Measurements from ENCODE around the gene SCIN. TPM values are rescaled to one million over a fixed set of nuclear protein-coding genes. Genes with fewer than 3 reads are reported as not detected.

The SCIN gene
- total and polyA plus RNA-seq, 2 of the 8 experiments (the other 6 are each of a cell fraction or from before 2014, with no cell fraction given) = 0.47 to 1.9 TPM

DNA sequence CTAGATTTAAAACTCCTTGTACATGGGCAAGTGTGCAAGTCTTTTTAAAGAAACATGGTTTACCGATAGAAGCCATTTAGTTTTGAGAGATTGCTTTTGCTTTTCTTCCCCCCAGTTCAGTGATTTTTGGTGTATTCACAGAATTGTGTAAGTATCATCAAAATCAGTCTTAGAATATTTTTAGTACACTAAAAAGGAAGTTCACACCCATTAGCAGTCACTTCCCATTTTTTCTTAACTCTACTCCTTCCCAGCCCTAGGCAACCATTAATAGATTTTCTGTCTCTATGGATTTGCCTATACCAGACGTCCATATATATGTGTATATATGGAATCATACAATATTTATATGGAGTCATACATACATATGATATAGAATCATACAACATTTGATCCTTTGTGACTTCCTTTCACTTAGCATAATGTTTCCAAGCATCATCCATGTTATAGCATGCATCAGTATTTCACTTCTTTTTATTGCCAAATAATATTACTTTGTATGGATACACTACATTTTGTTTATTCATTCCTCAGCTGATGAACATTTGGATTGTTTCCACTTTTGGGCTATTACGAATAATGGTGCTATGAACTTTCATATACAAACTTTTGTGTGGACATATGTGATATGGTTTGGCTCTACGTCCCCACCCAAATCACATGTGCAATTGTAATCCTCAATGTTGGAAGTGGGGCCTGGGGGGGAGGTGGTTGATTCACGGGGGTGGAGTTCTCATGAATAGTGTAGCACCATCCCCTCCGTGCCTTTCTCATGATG, 100.4 kb downstream of the SCIN start (continued):
- TF ChIP-seq CHD7 (IDR thresholded peaks at IDR 0.05; ENCODE audit: insufficient replicate concordance, low read length) (no peak), CBX8 (IDR thresholded peaks at IDR 0.05; ENCODE audit: borderline replicate concordance, low read depth, low read length) (no peak), TBP (IDR thresholded peaks at IDR 0.05; ENCODE audit: low read depth, low read length) (no peak), FOSL1 (IDR thresholded peaks at IDR 0.05; ENCODE audit: insufficient read depth, low read depth, low read length) (no peak), CHD1 (IDR thresholded peaks at IDR 0.05; ENCODE audit: low read depth, low read length) (no peak), EGR1 (IDR thresholded peaks at IDR 0.05; ENCODE audit: borderline replicate concordance, low read depth, low read length) (no peak), SIX5 (IDR thresholded peaks at IDR 0.05; ENCODE audit: low read depth, low read length) (no peak), SP4 (IDR thresholded peaks at IDR 0.05; ENCODE audit: low read length) (no peak), POU5F1 (IDR thresholded peaks at IDR 0.05; ENCODE audit: low read depth, low read length) (no peak), BRCA1 (IDR thresholded peaks at IDR 0.05; ENCODE audit: low read depth, low read length) (no peak), RBBP5 (IDR thresholded peaks at IDR 0.05; ENCODE audit: borderline replicate concordance, low read depth, low read length) (no peak)
